HG03159 (cell line): ENCODE measurements around the gene LYSMD3.

Experiments
- ATAC-seq: cut with Tn5 transposase; IDR thresholded peaks from one replicate; pipeline ENCODE4 v1.9.1; 2021; ENCODE audit warnings: mild to moderate bottlenecking, moderate library complexity; ENCODE audit not compliant: unreplicated experiment

The LYSMD3 gene

DNA sequence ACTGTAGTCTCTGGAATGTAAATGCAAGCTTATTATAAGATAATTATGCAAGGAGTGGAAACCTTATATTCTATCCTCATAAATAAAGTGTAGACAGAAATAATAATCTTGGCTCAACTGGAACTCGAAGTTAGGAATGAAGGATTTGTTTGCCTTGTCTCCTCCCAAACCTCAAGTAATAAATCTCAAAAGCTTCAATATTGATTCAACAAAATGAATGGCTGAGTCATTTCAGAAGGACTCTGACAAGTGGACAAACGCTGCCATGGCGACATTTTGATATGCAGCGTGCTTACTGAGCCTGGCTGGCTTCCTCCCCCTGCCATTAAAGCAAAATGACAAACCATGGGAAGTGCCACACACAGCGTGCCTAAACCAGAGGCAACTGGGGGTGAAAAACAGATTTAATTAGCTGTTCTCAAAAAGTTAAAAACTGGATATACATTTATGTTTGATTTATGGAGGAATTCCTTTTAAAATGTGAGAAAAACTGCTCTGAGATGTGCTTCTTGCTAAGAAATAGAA, 18.7 kb upstream of the LYSMD3 start:
- no peak for ATAC-seq

DNA sequence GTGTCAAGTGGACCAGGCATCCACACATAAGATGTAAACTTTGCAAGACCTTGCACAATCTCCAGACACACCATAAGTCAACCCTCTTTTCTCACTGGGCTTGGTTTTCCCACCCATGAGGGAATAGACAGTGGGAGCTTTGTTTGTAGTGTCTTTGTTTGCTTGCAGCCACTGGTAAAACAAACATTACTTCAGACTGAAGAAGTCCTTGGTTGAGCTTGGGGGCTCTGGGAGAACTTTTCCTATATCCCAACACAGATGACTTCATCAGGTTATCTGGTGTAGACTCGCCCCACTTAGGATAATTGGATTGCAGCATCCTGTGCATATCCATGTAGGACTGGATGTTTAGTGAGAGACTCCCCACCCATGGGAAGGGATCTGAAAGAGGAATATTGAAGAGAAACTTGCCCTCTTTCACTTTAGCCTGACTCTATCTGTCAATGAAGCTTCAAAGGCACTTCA, 17.7 kb upstream of the LYSMD3 start:
- ATAC-seq = no peak

DNA sequence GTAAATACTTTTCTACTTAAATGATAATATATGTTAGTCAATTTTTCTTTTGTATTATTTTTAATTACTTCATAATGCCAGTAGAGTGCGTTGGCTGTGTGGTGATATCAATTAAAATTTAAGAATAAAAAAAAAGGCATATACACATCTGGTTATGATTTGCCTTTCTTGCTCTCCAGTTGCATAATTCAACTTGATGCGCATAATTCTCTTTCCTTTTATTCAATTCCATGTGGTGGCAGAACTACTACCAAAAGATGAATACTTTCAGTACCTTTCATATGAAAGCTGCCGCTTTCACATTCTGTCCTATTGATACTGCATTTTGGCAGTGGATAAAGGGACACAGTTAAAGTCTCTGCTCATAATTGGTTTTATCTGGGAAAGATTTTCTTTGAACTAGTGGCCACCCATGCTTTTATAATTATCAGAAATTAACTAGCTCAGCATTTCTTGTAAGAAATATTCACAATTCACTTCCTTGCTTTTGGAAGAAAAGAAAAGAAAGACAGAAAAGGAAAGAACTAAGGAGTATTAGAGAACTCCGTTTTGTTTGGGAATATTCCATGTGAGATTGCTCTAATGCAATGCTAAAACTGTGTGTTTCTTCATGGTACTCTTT, 16.9 kb upstream of the LYSMD3 start:
- ATAC-seq = no peak

DNA sequence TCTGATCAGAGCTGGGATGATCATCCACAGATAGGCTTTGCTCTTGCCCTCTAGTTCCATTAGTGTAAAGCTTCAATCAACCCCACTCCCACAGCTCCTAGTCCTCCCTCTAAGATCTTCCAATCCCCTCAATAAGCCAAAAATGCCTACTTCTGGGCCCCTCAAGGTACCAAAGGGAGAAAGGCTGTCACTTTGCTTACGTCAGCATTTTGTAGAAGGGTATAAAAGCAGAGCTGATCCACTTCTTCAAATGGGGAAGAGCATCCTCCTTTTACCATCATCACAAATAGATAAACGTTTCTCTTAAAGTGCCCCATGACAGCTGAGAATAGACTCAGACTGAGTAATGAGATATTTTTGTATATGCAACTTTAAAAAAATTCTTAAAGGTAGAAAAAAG, 16.1 kb upstream of the LYSMD3 start:
- ATAC-seq = no peak

DNA sequence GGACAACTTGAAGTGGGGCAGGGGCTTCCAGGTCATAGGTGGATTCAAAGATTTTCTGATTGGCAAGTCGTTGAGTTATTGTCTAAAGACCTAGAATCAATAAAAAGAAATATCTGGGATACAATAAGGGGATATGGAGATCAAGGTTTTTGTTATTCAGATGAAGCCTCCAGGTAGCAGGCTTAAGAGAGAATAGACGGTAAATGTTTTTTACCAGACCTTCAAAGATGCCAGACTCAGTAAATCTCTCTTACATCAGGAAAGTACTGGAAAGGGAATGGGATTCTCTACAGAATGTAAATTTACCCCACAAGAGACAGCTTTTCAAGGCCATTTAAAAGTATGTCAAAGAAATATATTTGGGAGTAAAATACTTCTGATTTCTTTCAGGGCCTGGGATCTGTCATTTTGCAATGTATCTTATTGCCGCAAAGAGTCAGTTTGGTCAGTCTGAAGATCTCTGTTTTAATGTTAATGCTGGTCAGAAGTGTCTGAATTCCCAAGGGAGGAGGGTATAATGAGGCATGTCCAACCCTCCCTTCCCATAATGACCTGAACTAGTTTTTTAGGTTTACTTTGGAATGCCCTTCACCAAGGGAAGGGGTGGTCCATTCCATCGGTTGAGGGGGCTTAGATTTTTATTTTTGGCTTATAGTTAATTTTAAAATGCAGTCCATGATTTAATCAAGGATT, 13.6 kb upstream of the LYSMD3 start:
- ATAC-seq = no peak

DNA sequence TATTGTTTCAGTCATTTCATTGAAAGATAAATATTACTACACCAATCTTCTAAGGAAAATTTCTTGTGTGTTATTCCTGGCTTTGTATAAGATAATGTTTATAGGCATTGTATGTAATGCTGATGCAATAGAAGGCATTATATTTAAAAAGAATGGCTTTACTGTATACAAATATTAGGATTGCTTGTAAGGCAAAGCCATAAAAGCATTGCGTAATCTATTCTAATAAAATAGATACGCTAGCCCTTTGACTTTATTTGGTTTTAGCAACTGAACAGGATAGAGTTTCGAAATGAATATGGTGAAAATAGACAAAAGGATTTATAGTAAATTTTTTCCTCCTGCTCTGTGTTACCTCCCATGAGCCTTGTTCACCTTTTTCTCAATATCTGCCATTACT, 5.5 kb upstream of the LYSMD3 start:
- no peak for ATAC-seq

DNA sequence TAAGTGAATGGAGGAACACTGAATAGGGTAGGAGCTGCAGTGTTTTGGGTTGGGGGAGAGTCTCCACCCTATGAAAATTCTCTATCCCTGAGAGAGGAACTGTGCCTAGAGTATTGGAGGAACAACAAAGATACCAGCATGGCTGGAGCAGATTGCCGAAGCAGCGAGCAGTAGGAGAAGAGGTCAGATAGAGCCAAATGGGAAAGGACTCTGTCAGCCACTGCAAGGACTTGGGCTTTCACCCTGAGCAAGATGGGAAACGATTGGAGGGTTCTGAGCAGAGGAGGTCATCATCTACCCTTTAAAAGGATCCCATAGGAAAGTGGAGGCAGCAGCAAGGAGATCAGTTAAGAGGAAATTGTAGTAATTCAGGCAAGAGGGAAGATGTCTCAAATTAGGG, 4.4 kb upstream of the LYSMD3 start:
- ATAC-seq = no peak

DNA sequence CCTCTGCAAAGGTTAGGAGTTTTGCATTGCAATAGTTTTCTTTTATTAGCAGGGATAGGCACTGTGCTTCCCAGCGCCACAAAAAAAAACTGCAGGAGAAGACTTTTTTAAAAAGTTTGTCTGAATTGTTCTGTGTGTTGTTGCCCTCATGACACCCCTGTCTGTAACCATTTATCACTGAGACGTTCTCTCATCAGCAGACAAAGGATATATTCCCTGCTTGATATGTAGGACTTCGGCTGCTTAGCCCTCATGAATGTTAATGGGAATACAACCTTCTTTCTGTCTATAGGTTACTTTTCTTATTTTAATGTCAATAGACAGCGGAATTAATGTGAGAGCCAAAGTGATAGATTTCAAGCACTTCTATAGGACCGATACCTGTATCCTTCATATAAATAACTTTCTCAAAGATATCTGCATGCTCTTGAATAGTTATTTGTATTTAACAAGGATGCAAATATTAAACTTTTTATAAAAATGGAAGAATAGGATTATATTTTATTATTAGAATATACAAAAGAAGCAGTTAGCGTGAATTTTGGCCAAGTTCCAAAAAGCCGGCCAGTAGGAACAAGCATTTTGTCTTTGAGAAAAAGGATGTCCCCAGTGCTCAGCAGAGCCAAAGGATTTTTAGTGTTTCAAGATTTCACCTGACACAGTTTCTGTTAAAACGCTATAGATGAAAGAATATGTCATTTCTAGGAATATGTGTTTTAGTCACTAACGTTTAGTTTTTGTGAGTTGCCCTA, 1.5 kb upstream of the LYSMD3 start:
- no peak for ATAC-seq

DNA sequence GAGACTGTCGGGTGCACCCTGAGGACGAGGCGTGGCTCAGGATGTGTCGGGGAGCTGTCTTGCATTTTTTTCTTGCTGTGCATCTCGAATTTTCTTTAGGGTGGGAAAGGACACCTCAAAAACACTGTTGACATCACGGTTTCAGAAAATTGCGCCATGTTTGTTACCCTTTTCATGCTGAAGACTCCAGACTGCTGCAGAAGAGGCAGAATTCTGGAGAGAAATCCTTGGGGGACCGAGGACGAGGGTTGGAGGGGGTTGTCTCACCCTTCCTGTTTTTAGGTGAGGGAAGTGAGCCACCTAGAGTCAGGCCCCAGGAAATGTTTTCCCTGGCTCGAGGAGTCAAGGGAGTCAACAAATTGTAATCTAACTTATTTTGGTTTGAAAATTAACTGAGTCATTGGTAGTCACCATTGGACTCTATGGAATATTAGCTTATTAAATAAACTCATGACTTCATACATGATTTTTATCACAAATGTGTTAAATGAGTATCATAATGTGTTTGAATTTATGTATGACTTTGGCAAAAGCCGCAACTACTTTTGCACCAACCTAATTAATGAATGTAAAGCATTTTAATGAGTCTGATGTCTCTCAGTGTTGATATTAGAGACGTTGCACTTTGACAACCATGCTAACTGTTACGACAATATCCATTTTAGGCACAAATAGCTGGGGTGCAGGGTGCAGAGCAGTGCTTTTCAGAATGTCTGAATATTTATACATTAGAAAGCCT, 724 bp upstream of the LYSMD3 start:
- peak; percentile 58 for ATAC-seq

DNA sequence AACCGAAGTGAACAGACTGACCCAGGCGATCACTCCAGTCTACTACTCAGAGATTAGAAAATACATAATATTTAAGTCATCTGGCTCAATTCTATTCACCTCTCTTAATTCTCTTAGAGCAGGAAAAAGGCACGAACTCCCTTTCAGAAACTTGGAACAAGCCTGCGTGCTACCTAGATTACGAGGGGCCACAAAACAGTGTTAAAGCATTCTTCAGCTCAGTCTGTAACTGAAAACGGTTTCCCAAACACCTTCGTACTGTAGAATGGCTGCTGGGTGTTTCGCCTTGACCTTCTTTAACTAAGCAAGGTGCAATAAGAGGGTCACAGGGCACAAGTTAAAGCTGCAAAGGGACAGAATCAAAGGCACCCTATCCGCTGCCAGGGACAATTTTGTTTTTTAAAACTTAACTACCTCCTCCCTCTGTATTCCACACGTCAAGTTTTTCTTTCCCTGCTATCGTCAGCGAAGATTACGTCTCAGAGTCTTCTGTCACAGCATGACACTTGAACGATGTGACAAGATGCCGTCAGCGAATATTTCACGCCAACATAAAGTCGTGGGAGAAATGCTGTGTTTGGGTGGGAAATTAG, 687 bp downstream of the LYSMD3 start:
- ATAC-seq = peak; percentile 3

DNA sequence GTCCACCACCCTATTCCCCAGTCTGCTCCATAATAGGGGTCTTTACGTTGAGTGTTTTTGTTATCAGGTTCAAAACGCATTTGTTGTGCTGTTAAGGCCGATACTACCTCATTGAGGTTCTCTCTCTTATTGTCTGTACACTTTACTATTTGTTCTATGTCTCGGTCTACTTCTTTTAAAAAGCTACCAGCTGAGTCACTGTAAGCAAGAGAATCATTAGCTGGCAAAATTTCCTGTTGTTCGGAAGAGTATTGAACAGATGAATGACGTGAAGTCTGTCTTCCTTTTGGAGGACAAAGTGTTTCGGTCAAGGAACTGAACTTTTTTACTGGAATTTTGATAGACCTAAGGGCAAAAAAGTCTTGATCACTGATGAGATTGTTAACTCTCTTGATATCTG, 10.3 kb downstream of the LYSMD3 start:
- no peak for ATAC-seq

DNA sequence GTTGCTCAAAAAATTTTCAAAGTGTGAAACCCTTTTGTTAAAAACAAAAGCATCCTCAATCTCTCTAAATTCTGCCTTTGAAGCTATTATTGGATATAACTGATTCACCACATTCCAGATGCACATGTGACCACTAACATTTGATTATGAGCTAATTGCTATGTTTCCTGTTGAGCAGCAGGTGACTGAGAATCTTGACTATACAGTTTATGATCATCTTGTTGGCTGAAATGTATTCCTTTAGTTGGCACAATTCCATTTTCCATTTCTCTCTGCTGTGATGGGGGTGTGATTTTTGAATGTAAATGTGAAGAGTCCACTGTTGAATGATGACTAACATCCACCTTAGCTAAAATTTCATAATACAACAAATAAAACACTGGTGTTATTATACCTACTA, 10.7 kb downstream of the LYSMD3 start:
- ATAC-seq = no peak

DNA sequence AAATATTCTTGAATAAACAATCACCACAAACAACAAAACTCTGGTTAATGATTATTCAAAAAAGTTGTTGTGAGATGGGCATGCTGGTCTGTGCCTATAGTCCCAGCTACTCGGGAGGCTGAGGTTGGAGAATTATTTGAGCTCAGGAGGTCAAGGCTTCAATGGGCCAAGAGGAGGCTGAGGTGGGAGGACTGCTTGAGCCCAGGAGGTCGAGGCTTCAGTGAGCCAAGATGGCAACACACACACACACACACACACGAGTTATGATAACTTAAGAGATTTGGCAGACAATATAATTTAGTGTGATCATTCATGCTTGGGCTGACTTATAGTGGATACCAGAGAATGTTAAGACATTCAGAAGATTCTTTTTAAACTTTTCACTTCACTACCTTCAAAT, 14.9 kb downstream of the LYSMD3 start:
- no peak for ATAC-seq

DNA sequence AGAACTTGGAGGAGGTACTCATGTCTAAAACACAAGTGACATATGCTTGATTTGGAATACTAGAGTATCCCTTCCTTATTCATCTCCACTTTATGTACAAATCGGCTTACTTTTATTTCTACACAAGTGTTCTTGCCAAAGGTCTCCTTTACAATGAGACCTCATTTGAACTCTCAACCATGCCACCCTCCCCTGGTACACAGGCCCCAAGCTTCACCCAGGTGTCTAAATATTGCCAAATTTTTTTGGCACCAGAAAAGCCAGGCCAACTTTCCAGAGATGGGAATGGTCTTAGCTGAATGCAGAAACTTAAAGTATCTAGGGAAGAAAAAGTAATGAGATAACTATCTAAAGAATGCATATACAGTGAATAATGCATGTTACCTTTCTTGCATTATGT, 18.9 kb downstream of the LYSMD3 start:
- ATAC-seq = no peak

DNA sequence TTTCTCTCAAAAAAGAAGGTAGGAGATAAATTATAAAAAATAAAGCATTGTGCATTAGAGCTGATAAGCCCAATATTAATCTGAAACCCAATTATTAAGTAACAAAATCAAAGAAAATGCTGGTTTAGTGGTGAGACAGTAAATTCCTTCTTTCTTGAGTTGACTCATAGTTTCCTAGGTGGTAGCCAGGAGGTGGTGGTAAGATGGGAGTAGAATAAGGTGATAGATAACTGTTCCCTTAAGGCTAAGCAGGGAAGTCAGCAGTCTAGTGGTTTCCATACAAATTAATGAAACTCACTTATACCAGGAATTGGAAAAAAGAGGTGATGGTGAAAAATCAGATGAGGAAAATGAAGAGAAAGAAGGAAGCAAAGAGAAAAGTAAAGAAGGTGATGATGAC, 23.2 kb downstream of the LYSMD3 start:
- ATAC-seq = no peak

DNA sequence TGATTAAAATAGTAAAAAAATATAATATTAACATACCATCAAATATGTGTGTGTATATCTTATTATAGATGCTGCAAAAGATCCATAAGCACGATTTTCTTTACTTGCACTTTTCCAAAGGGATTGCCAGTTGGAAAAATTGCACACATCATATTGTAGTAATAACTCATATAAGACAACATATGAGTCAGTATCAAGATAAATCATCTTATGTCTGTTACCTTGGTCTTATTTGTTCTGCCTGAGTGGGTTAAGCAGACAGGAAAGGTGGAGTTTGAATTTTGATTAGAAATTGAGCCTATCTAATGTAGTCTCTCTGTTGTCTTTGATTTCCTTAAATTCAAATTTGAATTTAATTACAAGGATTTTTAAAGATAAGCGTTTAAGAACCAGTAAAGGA, 24.6 kb downstream of the LYSMD3 start:
- ATAC-seq = no peak

DNA sequence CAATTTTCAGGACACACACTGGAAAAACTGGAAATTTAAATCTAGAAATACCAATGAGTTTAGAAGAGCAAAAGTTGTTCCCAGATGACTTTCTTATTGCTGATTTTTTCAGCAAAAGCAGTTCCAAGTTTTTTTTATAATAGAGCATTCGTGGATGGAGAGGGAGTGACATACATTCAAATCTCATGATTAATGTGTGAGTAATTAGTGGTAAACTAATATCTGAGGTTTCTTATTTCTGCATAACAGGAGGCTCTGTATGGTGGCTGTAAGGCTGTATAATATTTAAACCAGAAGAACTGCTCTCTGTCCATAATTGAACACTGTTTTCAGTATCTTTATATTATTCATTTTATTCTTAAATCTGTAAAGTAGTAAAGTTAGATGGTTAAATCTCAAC, 25.8 kb downstream of the LYSMD3 start:
- no peak for ATAC-seq

DNA sequence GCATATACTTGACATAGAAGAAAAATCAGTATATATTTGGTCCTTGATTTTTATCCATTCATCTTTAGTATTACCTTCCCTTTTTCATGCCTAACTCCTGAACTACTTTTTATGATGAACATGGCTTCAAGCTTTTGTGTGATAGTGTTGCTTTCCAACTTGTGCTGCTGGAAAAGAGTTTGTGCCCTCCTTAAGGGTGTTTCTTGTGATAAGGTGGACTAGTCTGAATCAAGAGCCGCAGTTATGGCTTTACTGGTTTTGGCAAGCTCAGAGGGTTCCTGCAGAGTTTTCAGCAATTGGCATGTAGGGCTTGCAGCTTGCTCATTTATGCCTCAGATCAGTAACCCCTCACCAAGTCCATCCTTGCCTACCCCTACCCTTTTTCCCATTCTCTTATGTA, 34.2 kb downstream of the LYSMD3 start:
- no peak for ATAC-seq

DNA sequence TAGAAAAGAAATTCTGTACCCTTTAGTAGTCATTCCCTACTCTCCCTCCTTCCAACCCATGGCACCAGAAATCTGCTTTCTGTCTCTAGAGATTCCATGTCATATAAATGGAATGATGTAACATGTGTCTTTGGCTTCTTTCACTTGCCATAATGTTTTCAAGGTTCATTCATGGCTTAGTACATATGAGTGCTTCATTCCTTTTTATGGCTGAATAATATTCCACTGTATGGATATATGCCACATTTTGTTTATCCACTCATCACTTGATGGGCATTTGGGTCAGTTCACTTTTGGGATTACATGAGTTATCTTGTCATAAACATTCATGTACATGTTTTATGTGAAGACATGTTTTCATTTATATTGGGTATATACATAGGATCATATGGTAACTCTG, 35.3 kb downstream of the LYSMD3 start:
- no peak for ATAC-seq

DNA sequence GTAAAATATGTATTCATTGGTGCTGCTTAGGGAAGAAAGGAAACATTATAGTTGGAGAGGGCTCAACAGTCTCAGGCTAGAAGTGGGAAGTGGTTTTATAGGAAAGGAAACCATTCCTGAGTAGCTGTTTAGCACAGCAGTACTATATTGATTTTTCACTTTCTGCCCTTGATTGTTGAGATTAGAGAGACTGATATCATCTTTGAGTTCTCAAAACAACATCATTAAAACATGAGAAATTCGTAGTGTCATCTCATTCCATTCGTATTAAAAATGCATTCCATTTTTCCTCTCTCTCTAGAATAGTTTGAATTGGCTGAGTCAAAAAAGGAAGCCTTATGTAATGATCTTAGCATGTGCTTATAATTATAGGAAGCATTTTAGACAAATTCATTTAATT, 40.6 kb downstream of the LYSMD3 start:
- ATAC-seq = no peak

DNA sequence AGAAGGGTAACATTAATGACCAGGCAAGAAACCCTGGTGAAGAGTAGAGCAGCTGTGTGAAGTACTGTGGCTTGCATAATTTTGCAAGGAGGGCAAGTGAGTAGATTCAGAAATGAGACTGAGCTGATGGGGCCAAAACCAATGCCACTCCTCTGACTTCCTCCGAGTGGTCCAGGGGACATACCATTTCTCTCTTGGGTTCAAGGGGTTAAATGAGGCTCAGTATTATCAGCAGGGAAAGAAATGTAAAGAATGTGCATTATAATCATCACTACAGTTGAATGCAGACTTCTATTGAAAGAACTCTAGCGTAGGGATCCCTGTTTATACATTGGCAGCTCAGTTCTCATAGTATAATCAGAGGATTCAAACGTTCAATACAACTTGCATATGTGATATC, 44.8 kb downstream of the LYSMD3 start:
- ATAC-seq = no peak
